Kidney (tissue), 14 donors: ENCODE results near the gene RAPH1. TPM values are rescaled to one million over a fixed set of nuclear protein-coding genes. Genes with fewer than 3 reads are reported as not detected.
A peak's percentile ranks its signal among the peaks of the same experiment; 100 is the strongest.

Experiments used
- DNase-seq, 5 donors: peaks; one replicate each; pipeline ENCODE4 v3.0.0-alpha.2; 2013 to 2020
- FAIRE-seq: peaks from 2 replicates; lab custom pipeline; 2012; peaks lifted over from hg19 to GRCh38; lab: Jason Lieb, UNC
- H3K27ac ChIP-seq, 2 donors: one replicate each; pipeline ENCODE4 v1.7.0; 2013; ENCODE audit warnings: low read depth in 2 of 2, low read length in 2 of 2, inconsistent platforms in 1 of 2
- H3K27me3 ChIP-seq: one replicate; pipeline ENCODE4 v1.7.1; 2013; ENCODE audit warnings: low read length, inconsistent platforms; ENCODE audit not compliant: control insufficient read depth, insufficient read depth
- H3K36me3 ChIP-seq, 3 donors: one replicate each; pipeline versions ENCODE4 v1.7.0 to v1.7.1; 2013; ENCODE audit warnings: low read length in 3 of 3, control low read depth in 1 of 3, inconsistent platforms in 1 of 3; ENCODE audit not compliant: insufficient read depth in 3 of 3, control insufficient read depth in 2 of 3
- H3K4me1 ChIP-seq, 3 donors: one replicate each; pipeline versions ENCODE4 v1.7.0 to v1.7.1; 2013; ENCODE audit warnings: low read length in 3 of 3, inconsistent platforms in 1 of 3, low read depth in 1 of 3; ENCODE audit not compliant: control insufficient read depth in 2 of 3, insufficient read depth in 2 of 3
- H3K4me3 ChIP-seq, 3 donors: one replicate each; pipeline versions ENCODE4 v1.7.0 to v1.8.1; 2013; ENCODE audit warnings: low read length in 3 of 3, control low read depth in 1 of 3, inconsistent platforms in 1 of 3
- H3K9ac ChIP-seq, 3 donors: one replicate each; pipeline versions ENCODE4 v1.7.0 to v1.7.1; 2013; ENCODE audit warnings: low read length in 3 of 3, control low read depth in 1 of 3, inconsistent platforms in 1 of 3
- H3K9me3 ChIP-seq, 3 donors: one replicate each; pipeline versions ENCODE4 v1.7.0 to v1.7.1; 2013; ENCODE audit warnings: low read length in 3 of 3, control low read depth in 1 of 3, inconsistent platforms in 1 of 3; ENCODE audit not compliant: control insufficient read depth in 2 of 3, insufficient read depth in 1 of 3
- intact Hi-C: fragments of 100-400 bp; cut with DNase I; formaldehyde crosslinking; loops from one replicate; pipeline ENCODE4 v1.11.1; 2022
- polyA plus RNA-seq: library from polyadenylated mRNA; stranded (reverse); fragments of 350-450 nt; fragmentation: Illumina TruSeq; extraction: RNeasy Lipid Tissue Mini Kit (QIAGEN cat#74804); gene quantifications from one replicate; pipeline ENCODE4 v1.2.3, GENCODE V29; 2014; ENCODE audit warnings: low read depth, low replicate concordance; ENCODE audit not compliant: insufficient read depth
- total RNA-seq: library from RNA; stranded (reverse); fragmentation: NEBNext Ultra II Directional; extraction: Animal tissue kit (Norgen Biotek cat#: 25700); gene quantifications from one replicate; pipeline ENCODE4 v1.2.1, GENCODE V29; 2021
- TF ChIP-seq, protein P1 (sequence below): IDR thresholded peaks from 3 replicates; pipeline ENCODE4 v1.5.1; 2012; ENCODE audit warnings: mild to moderate bottlenecking, moderate library complexity, borderline replicate concordance; ENCODE audit not compliant: insufficient read depth; ENCODE audit errors: extremely low read depth
- donor health status: control.
- donor health status: control.
- donor health status: control.
- donor health status: control.
- donor health status: control.
- donor health status: DM: yes; HTN: yes; CAD: no.
- donor health status: Normal renal cell carcinoma (clear cell type).

The RAPH1 gene
- total and polyA plus RNA-seq, 2 donors from 2014 or later, result 3.5 to 90.7 TPM

DNA sequence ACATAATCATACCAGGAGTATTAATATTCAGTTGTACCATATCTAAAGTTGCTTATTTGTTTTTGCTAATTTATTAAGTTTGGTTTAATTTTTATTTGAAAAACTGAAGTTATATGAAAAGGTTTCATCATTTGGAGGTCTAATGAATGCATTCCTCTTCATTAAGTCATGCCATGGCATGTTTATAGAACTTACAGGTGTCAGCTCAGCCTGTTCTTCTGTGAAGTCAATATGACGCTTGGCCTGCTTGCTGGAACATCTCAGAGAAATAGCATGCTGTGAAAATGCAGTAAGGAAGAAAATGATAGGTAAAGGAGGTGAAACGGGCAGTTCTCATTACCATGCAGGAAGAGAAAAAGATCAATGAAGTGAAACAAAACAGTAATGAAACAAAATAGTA is 58.2 kb downstream of the RAPH1 start:
- Histone ChIP-seq H3K9ac (no peak overlapping the region), H3K9me3 (no peaks in the 10 kb centered on the region), H3K36me3 (no peaks in the 10 kb centered on the region), H3K27ac (no peak overlapping the region), H3K4me3 (no peak overlapping the region), H3K4me1 (no peaks in the 10 kb centered on the region), H3K27me3 (no peaks in the 10 kb centered on the region)
- intact Hi-C loops, result no loop called here
- no peak for DNase-seq
- TF ChIP-seq, protein P1, sequence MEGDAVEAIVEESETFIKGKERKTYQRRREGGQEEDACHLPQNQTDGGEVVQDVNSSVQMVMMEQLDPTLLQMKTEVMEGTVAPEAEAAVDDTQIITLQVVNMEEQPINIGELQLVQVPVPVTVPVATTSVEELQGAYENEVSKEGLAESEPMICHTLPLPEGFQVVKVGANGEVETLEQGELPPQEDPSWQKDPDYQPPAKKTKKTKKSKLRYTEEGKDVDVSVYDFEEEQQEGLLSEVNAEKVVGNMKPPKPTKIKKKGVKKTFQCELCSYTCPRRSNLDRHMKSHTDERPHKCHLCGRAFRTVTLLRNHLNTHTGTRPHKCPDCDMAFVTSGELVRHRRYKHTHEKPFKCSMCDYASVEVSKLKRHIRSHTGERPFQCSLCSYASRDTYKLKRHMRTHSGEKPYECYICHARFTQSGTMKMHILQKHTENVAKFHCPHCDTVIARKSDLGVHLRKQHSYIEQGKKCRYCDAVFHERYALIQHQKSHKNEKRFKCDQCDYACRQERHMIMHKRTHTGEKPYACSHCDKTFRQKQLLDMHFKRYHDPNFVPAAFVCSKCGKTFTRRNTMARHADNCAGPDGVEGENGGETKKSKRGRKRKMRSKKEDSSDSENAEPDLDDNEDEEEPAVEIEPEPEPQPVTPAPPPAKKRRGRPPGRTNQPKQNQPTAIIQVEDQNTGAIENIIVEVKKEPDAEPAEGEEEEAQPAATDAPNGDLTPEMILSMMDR, result no peak
- no peak for FAIRE-seq

DNA sequence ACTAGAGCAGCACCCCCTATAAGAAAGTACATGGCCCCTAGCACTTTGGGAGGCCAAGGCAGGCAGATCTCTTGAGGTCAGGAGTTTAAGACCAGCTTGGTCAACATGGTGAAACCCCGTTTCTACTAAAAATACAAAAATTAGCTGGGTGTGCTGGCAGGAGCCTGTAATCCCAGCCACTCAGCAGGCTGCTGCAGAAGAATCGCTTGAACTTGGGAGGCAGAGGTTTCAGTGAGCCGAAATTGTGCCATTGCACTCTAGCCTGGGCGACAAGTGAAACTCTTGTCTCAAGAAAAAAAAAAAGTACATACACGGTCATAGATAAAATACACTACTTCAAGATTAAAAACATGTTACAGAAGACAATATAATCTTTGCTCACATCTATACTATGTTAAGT is 63.8 kb downstream of the RAPH1 start:
- TF ChIP-seq, protein P1, result no peak
- H3K4me1 ChIP-seq, result peaks cover 0 to 16% (median 0%) of the 10 kb centered on the region in 3 donors
- intact Hi-C loops, result no loop called here
- H3K27me3 ChIP-seq, result no peaks in the 10 kb centered on the region
- H3K4me3 ChIP-seq, result no peak overlapping the region
- no peak for DNase-seq
- H3K9me3 ChIP-seq, result no peaks in the 10 kb centered on the region
- no peak overlapping the region for H3K9ac ChIP-seq
- no peaks in the 10 kb centered on the region for H3K36me3 ChIP-seq
- no peak overlapping the region for H3K27ac ChIP-seq
- no peak for FAIRE-seq

GRCh38 chr2:203470371-203470770 is 64.7 kb downstream of the RAPH1 start:
- no peak overlapping the region for H3K9ac ChIP-seq
- FAIRE-seq (no peak), DNase-seq (peak in 2 of 5 donors; percentile 31 to 46)
- no peaks in the 10 kb centered on the region for H3K27me3 ChIP-seq
- H3K4me3 ChIP-seq, result peak overlapping the region in 1 of 3 donors; percentile 25
- no peak overlapping the region for H3K27ac ChIP-seq
- H3K9me3 ChIP-seq, result no peaks in the 10 kb centered on the region
- TF ChIP-seq, protein P1, result no peak
- H3K36me3 ChIP-seq, result no peaks in the 10 kb centered on the region
- H3K4me1 ChIP-seq, result peaks cover 0 to 16% (median 0%) of the 10 kb centered on the region in 3 donors
- intact Hi-C loops, result no loop called here

GRCh38 chr2:203469546-203469945 is 65.6 kb downstream of the RAPH1 start:
- TF ChIP-seq, protein P1, result no peak
- intact Hi-C loops, result no loop called here
- Histone ChIP-seq H3K4me1 (peaks cover 0 to 16% (median 0%) of the 10 kb centered on the region in 3 donors), H3K9me3 (no peaks in the 10 kb centered on the region), H3K9ac (no peak overlapping the region), H3K36me3 (no peaks in the 10 kb centered on the region), H3K27me3 (no peaks in the 10 kb centered on the region), H3K27ac (no peak overlapping the region), H3K4me3 (no peak overlapping the region)
- peak in 1 of 5 donors; percentile 36 for DNase-seq
- peak; percentile 89 for FAIRE-seq
